ENCODE data around the gene TBC1D2.

TBC1D2 gene

GRCh38 chr9:98208635-98209034, 46.8 kb downstream of the TBC1D2 start:
- DNase-seq (ENCODE audit: low spot score in 2 of 2), result no peak
- Mint-ChIP-seq H3K4me1 (peaks cover 4% of the 10 kb centered on the region), H3K4me3 (no peak overlapping the region), H3K27ac (no peak overlapping the region), H3K27me3 (no peaks in the 10 kb centered on the region), H3K36me3 (peaks cover 4% of the 10 kb centered on the region), H3K9me3 (no peaks in the 10 kb centered on the region)
- ATAC-seq (ENCODE audit: low read depth), result no peak

- no peak overlapping the region for H3K27ac Mint-ChIP-seq
- ATAC-seq (ENCODE audit: low read depth) (no peak), DNase-seq (ENCODE audit: low spot score in 2 of 2) (no peak)
- H3K9me3 Mint-ChIP-seq, result no peaks in the 10 kb centered on the region
- no peaks in the 10 kb centered on the region for H3K27me3 Mint-ChIP-seq
- H3K4me1 Mint-ChIP-seq, result peaks cover 4% of the 10 kb centered on the region
- H3K36me3 Mint-ChIP-seq, result peaks cover 2% of the 10 kb centered on the region
- no peak overlapping the region for H3K4me3 Mint-ChIP-seq
Measured at GRCh38 chr9:98207606-98208005, 47.8 kb downstream of the TBC1D2 start.

- no peak for ATAC-seq (ENCODE audit: low read depth)
- Mint-ChIP-seq H3K4me3 (no peak overlapping the region), H3K36me3 (peaks cover 2% of the 10 kb centered on the region), H3K4me1 (peaks cover 9% of the 10 kb centered on the region), H3K27me3 (no peaks in the 10 kb centered on the region), H3K9me3 (no peaks in the 10 kb centered on the region), H3K27ac (no peak overlapping the region)
- DNase-seq (ENCODE audit: low spot score in 2 of 2), result no peak
Measured at GRCh38 chr9:98206754-98207153, 48.7 kb downstream of the TBC1D2 start.

GRCh38 chr9:98204692-98205091, 50.8 kb downstream of the TBC1D2 start:
- no peaks in the 10 kb centered on the region for H3K27me3 Mint-ChIP-seq
- H3K9me3 Mint-ChIP-seq, result no peaks in the 10 kb centered on the region
- H3K4me1 Mint-ChIP-seq, result peaks cover 17% of the 10 kb centered on the region
- peaks cover 2% of the 10 kb centered on the region for H3K36me3 Mint-ChIP-seq
- H3K27ac Mint-ChIP-seq, result no peak overlapping the region
- no peak for DNase-seq (ENCODE audit: low spot score in 2 of 2)
- no peak overlapping the region for H3K4me3 Mint-ChIP-seq
- no peak for ATAC-seq (ENCODE audit: low read depth)

- no peaks in the 10 kb centered on the region for H3K36me3 Mint-ChIP-seq
- no peak overlapping the region for H3K27ac Mint-ChIP-seq
- no peak overlapping the region for H3K4me3 Mint-ChIP-seq
- no peaks in the 10 kb centered on the region for H3K9me3 Mint-ChIP-seq
- H3K27me3 Mint-ChIP-seq, result no peaks in the 10 kb centered on the region
- H3K4me1 Mint-ChIP-seq, result peaks cover 17% of the 10 kb centered on the region
- ATAC-seq (ENCODE audit: low read depth) (no peak), DNase-seq (ENCODE audit: low spot score in 2 of 2) (no peak)
Measured at GRCh38 chr9:98203153-98203552, 52.3 kb downstream of the TBC1D2 start.

GRCh38 chr9:98202252-98202651, 53.2 kb downstream of the TBC1D2 start:
- no peaks in the 10 kb centered on the region for H3K9me3 Mint-ChIP-seq
- no peaks in the 10 kb centered on the region for H3K36me3 Mint-ChIP-seq
- peaks cover 17% of the 10 kb centered on the region for H3K4me1 Mint-ChIP-seq
- no peak overlapping the region for H3K4me3 Mint-ChIP-seq
- H3K27ac Mint-ChIP-seq, result no peak overlapping the region
- DNase-seq (ENCODE audit: low spot score in 2 of 2), result no peak
- no peak for ATAC-seq (ENCODE audit: low read depth)
- H3K27me3 Mint-ChIP-seq, result no peaks in the 10 kb centered on the region

- Mint-ChIP-seq H3K4me3 (no peak overlapping the region), H3K4me1 (peaks cover 17% of the 10 kb centered on the region), H3K9me3 (no peaks in the 10 kb centered on the region), H3K27ac (no peak overlapping the region), H3K36me3 (no peaks in the 10 kb centered on the region), H3K27me3 (no peaks in the 10 kb centered on the region)
- DNase-seq (ENCODE audit: low spot score in 2 of 2), result no peak
- no peak for ATAC-seq (ENCODE audit: low read depth)
Measured at GRCh38 chr9:98201749-98202148, 53.7 kb downstream of the TBC1D2 start.

GRCh38 chr9:98201102-98201501, 54.3 kb downstream of the TBC1D2 start:
- ATAC-seq (ENCODE audit: low read depth) (peak; percentile 87), DNase-seq (ENCODE audit: low spot score in 2 of 2) (peak in 1 of 2 donors; percentile 23)
- Mint-ChIP-seq H3K4me1 (peaks cover 15% of the 10 kb centered on the region), H3K9me3 (no peaks in the 10 kb centered on the region), H3K4me3 (peak overlapping the region; percentile 5), H3K27ac (peak overlapping the region; percentile 5), H3K27me3 (no peaks in the 10 kb centered on the region), H3K36me3 (no peaks in the 10 kb centered on the region)

GRCh38 chr9:98199388-98200033, 55.9 kb downstream of the TBC1D2 start:
- no peaks in the 10 kb centered on the region for H3K36me3 Mint-ChIP-seq
- H3K4me3 Mint-ChIP-seq, result no peak overlapping the region
- H3K27me3 Mint-ChIP-seq, result no peaks in the 10 kb centered on the region
- H3K4me1 Mint-ChIP-seq, result peaks cover 13% of the 10 kb centered on the region
- H3K27ac Mint-ChIP-seq, result no peak overlapping the region
- no peak for DNase-seq (ENCODE audit: low spot score in 2 of 2)
- H3K9me3 Mint-ChIP-seq, result no peaks in the 10 kb centered on the region
- no peak for ATAC-seq (ENCODE audit: low read depth)

- Mint-ChIP-seq H3K4me3 (no peak overlapping the region), H3K4me1 (peaks cover 5% of the 10 kb centered on the region), H3K9me3 (no peaks in the 10 kb centered on the region), H3K36me3 (no peaks in the 10 kb centered on the region), H3K27ac (no peak overlapping the region), H3K27me3 (no peaks in the 10 kb centered on the region)
- ATAC-seq (ENCODE audit: low read depth) (no peak), DNase-seq (ENCODE audit: low spot score in 2 of 2) (no peak)
Measured at GRCh38 chr9:98195671-98196070, 59.8 kb downstream of the TBC1D2 start.

- H3K4me3 Mint-ChIP-seq, result peak overlapping the region; percentile 86
- DNase-seq (ENCODE audit: low spot score in 2 of 2) (no peak), ATAC-seq (ENCODE audit: low read depth) (no peak)
- peaks cover 5% of the 10 kb centered on the region for H3K4me1 Mint-ChIP-seq
- H3K9me3 Mint-ChIP-seq, result no peaks in the 10 kb centered on the region
- H3K27ac Mint-ChIP-seq, result peak overlapping the region; percentile 16
- H3K36me3 Mint-ChIP-seq, result no peaks in the 10 kb centered on the region
- H3K27me3 Mint-ChIP-seq, result no peaks in the 10 kb centered on the region
Measured at GRCh38 chr9:98193336-98193944, 62.0 kb downstream of the TBC1D2 start.

- no peaks in the 10 kb centered on the region for H3K27me3 Mint-ChIP-seq
- H3K9me3 Mint-ChIP-seq, result no peaks in the 10 kb centered on the region
- no peaks in the 10 kb centered on the region for H3K36me3 Mint-ChIP-seq
- H3K4me3 Mint-ChIP-seq, result peak within 1 kb of the TSS; percentile 86
- peak within 1 kb of the TSS; percentile 47 for H3K27ac Mint-ChIP-seq
- peak; percentile 78 for ATAC-seq (ENCODE audit: low read depth)
- DNase-seq (ENCODE audit: low spot score in 2 of 2), result peak; percentile 47 to 59
- peaks cover 8% of the 10 kb centered on the region for H3K4me1 Mint-ChIP-seq
Measured at GRCh38 chr9:98192503-98193335, 62.7 kb downstream of the TBC1D2 start, which contains the start of gene CORO2A. Gene CORO2A, minus strand, starts transcription at chr9:98192637. Its CDS starts 34,977 bp downstream, at chr9:98157660.

- Mint-ChIP-seq H3K9me3 (no peaks in the 10 kb centered on the region), H3K4me3 (peak overlapping the region; percentile 84), H3K36me3 (no peaks in the 10 kb centered on the region), H3K27ac (peak overlapping the region; percentile 47), H3K4me1 (peaks cover 8% of the 10 kb centered on the region), H3K27me3 (no peaks in the 10 kb centered on the region)
- DNase-seq (ENCODE audit: low spot score in 2 of 2), result peak; percentile 8 to 31
- ATAC-seq (ENCODE audit: low read depth), result peak; percentile 19
Measured at GRCh38 chr9:98191671-98192502, 63.6 kb downstream of the TBC1D2 start.

All from memory B cell (primary cell).